HepG2 (cell line): Measurements from ENCODE around the gene SMYD1. TPM values are rescaled to one million over a fixed set of nuclear protein-coding genes. Genes with fewer than 3 reads are reported as not detected.

ENCODE experiments used
- CEBPG ChIP-seq: IDR thresholded peaks from 2 replicates; pipeline ENCODE4 v1.6.1; 2016
- GZF1 ChIP-seq: sonication (generic); formaldehyde crosslinking; IDR thresholded peaks from 2 replicates; pipeline ENCODE4 v1.5.1; 2020; ENCODE audit warnings: mild to moderate bottlenecking, missing genetic modification reagents
- JUND ChIP-seq: sonication (generic); formaldehyde crosslinking; IDR thresholded peaks from 2 replicates; pipeline ENCODE4 v1.8.0; 2022; ENCODE audit warnings: mild to moderate bottlenecking, missing genetic modification reagents
- MIER3 ChIP-seq: IDR thresholded peaks from 2 replicates; pipeline ENCODE4 v1.6.1; 2016; ENCODE audit warnings: missing compliant biosample characterization, borderline replicate concordance
- NFE2L2 ChIP-seq: fragments of 150-350 bp; IDR thresholded peaks from 2 replicates; pipeline ENCODE4 v1.6.1; 2014; ENCODE audit warnings: low read length
- NR2C2 ChIP-seq: sonication (generic); formaldehyde crosslinking; IDR thresholded peaks from 2 replicates; pipeline ENCODE4 v1.4.0; 2020; ENCODE audit warnings: missing genetic modification reagents, mild to moderate bottlenecking, moderate library complexity, borderline replicate concordance
- PITX1 ChIP-seq: sonication (generic); formaldehyde crosslinking; IDR thresholded peaks from 2 replicates; pipeline ENCODE4 v1.5.1; 2020; ENCODE audit warnings: mild to moderate bottlenecking, missing genetic modification reagents
- POLR2AphosphoS2 ChIP-seq: IDR thresholded peaks from 2 replicates; pipeline ENCODE4 v1.6.1; 2011; ENCODE audit warnings: low read depth, low read length, improper control_type of control experiment
- PTBP1 ChIP-seq: fragments of 200-400 bp; formaldehyde crosslinking; IDR thresholded peaks from 2 replicates; pipeline ENCODE4 v1.6.1; 2018; ENCODE audit warnings: low read length, low read depth; ENCODE audit not compliant: poor library complexity, severe bottlenecking
- RNF2 ChIP-seq: fragments of 450-650 bp; conservative IDR thresholded peaks from 2 replicates; pipeline ENCODE4 v1.6.1; 2016; ENCODE audit warnings: low read depth
- SMYD3 ChIP-seq: sonication (generic); formaldehyde crosslinking; IDR thresholded peaks from 2 replicates; pipeline ENCODE4 v1.8.1; 2023; ENCODE audit warnings: mild to moderate bottlenecking, missing genetic modification reagents
- SYNCRIP ChIP-seq: fragments of 200-400 bp; formaldehyde crosslinking; IDR thresholded peaks from 2 replicates; pipeline ENCODE4 v1.6.1; 2018; ENCODE audit warnings: mild to moderate bottlenecking, low read depth, low read length; ENCODE audit not compliant: insufficient read depth
- XRCC5 ChIP-seq: fragments of 200-400 bp; formaldehyde crosslinking; optimal IDR thresholded peaks from 2 replicates; pipeline ENCODE3; 2017; ENCODE audit warnings: mild to moderate bottlenecking, low read length
- ZNF121 ChIP-seq: sonication (generic); formaldehyde crosslinking; IDR thresholded peaks from 2 replicates; pipeline ENCODE4 v1.5.0; 2020; ENCODE audit warnings: mild to moderate bottlenecking, missing genetic modification reagents
- ZNF256 ChIP-seq: sonication (generic); formaldehyde crosslinking; conservative IDR thresholded peaks from 2 replicates; pipeline ENCODE4 v1.4.0; 2020; ENCODE audit warnings: missing genetic modification reagents
- ZNF292 ChIP-seq: sonication (generic); formaldehyde crosslinking; IDR thresholded peaks from 2 replicates; pipeline ENCODE4 v1.8.1; 2022; ENCODE audit warnings: mild to moderate bottlenecking, low read depth, missing genetic modification reagents, borderline replicate concordance
- ZNF382 ChIP-seq: sonication (generic); formaldehyde crosslinking; IDR thresholded peaks from 2 replicates; pipeline ENCODE4 v1.5.0; 2020; ENCODE audit warnings: missing genetic modification reagents, mild to moderate bottlenecking, borderline replicate concordance
- ZNF550 ChIP-seq: sonication (generic); formaldehyde crosslinking; IDR thresholded peaks from 2 replicates; pipeline ENCODE4 v1.4.0; 2020; ENCODE audit warnings: mild to moderate bottlenecking, missing genetic modification reagents, borderline replicate concordance
- ZNF83 ChIP-seq: sonication (generic); formaldehyde crosslinking; IDR thresholded peaks from 2 replicates; pipeline ENCODE4 v1.4.0; 2020; ENCODE audit warnings: missing genetic modification reagents, mild to moderate bottlenecking, borderline replicate concordance
- polyA plus RNA-seq, 8 experiments: library from polyadenylated mRNA; depleted of rRNA in 3 of 8; stranded (reverse) in 7 of 8; unstranded in 1 of 8; fragments of >200 nt; fragmentation: Illumina TruSeq in 4 of 8; extraction: Trizol in 4 of 8; gene quantifications; 2 replicates each; pipeline versions ENCODE4 v1.2.1 to v1.2.3, GENCODE V29; 2011 to 2016; ENCODE audit warnings: low read depth in 4 of 8, missing spikeins in 1 of 8, mixed read lengths in 1 of 8; ENCODE audit not compliant: insufficient read depth in 1 of 8
- total RNA-seq, 5 experiments: library from RNA; depleted of rRNA; stranded (reverse); fragments of >200 nt; fragmentation: Illumina TruSeq; extraction: Trizol; gene quantifications; 2 replicates each; pipeline ENCODE4 v1.2.3, GENCODE V29; 2016; ENCODE audit warnings: low read depth in 1 of 5
- TF ChIP-seq, protein P1 (sequence below): sonication (generic); formaldehyde crosslinking; IDR thresholded peaks from 2 replicates; pipeline ENCODE4 v1.4.0; 2020; ENCODE audit warnings: missing genetic modification reagents, borderline replicate concordance
- TF ChIP-seq, protein P2 (sequence below): sonication (generic); formaldehyde crosslinking; IDR thresholded peaks from 2 replicates; pipeline ENCODE4 v1.5.0; 2020; ENCODE audit warnings: missing genetic modification reagents, mild to moderate bottlenecking, borderline replicate concordance
- TF ChIP-seq, protein P3 (sequence below): IDR thresholded peaks from 2 replicates; pipeline ENCODE4 v1.6.1; 2018; ENCODE audit warnings: missing genetic modification reagents
- TF ChIP-seq, protein P4 (sequence below): IDR thresholded peaks from 2 replicates; pipeline ENCODE4 v1.6.1; 2012; ENCODE audit warnings: inconsistent platforms
- TF ChIP-seq, protein P5 (sequence below): sonication (generic); formaldehyde crosslinking; conservative IDR thresholded peaks from 2 replicates; pipeline ENCODE4 v1.4.0; 2020; ENCODE audit warnings: missing genetic modification reagents

The SMYD1 gene
- total and polyA plus RNA-seq, 2 of the 13 experiments (the other 11 are each of a cell fraction or from before 2014, with no cell fraction given), result not detected

DNA sequence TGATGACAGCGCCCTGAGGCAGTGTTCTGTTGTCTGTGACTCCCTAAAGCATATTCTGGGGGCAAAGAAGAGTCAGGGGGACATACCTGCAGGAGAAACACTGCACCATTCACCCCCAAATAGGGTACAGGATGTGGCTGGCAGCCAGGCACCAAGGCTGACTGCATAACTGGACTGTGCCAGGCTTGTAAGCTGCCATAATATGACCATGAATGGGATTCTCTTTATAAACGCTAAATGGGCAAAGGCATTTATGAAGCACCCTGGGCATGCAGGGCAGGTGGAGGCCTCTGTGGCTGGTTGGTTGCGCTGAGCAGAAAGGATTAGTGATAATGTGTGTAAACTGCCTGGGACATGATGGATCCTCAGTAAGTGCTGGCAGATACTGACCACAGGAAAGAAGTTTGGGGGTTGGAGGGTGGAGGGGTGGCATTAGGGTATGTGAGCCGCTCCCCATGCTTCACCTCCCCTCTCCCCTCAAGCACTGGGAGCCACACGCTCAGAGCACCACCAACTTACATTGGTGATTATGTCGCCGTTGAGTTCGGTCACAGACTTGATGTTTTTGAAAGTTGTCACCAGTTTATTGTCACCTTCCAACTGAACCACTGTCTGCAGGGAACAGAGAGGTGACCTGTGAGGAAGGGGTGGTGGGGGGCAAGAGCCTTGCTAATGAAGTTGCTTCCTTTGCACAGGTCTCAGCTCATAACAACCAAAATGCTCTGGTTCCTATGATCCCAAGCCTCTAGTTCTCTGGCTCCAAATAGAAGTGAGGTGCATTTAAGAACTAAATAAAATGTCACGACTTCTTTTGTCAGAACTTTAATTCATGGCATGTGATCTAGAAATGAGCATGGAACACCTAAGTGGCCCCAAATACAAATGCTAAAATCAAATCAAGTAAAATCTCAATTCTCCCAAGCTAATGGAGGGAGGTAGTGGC is 56.6 kb downstream of the SMYD1 start (continued):
- TF ChIP-seq, protein P1, sequence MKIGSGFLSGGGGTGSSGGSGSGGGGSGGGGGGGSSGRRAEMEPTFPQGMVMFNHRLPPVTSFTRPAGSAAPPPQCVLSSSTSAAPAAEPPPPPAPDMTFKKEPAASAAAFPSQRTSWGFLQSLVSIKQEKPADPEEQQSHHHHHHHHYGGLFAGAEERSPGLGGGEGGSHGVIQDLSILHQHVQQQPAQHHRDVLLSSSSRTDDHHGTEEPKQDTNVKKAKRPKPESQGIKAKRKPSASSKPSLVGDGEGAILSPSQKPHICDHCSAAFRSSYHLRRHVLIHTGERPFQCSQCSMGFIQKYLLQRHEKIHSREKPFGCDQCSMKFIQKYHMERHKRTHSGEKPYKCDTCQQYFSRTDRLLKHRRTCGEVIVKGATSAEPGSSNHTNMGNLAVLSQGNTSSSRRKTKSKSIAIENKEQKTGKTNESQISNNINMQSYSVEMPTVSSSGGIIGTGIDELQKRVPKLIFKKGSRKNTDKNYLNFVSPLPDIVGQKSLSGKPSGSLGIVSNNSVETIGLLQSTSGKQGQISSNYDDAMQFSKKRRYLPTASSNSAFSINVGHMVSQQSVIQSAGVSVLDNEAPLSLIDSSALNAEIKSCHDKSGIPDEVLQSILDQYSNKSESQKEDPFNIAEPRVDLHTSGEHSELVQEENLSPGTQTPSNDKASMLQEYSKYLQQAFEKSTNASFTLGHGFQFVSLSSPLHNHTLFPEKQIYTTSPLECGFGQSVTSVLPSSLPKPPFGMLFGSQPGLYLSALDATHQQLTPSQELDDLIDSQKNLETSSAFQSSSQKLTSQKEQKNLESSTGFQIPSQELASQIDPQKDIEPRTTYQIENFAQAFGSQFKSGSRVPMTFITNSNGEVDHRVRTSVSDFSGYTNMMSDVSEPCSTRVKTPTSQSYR (CRISPR knock-in tag), result 0 out of 2 replicates have a peak, but pooled peaks have one; percentile 27
- no peak for TF ChIP-seq NR2C2 (CRISPR knock-in tag)
- no peak for TF ChIP-seq POLR2AphosphoS2
- TF ChIP-seq JUND (CRISPR knock-in tag), result no peak
- TF ChIP-seq GZF1, result no peak
- TF ChIP-seq, protein P2, sequence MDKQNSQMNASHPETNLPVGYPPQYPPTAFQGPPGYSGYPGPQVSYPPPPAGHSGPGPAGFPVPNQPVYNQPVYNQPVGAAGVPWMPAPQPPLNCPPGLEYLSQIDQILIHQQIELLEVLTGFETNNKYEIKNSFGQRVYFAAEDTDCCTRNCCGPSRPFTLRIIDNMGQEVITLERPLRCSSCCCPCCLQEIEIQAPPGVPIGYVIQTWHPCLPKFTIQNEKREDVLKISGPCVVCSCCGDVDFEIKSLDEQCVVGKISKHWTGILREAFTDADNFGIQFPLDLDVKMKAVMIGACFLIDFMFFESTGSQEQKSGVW (CRISPR knock-in tag), result no peak
- TF ChIP-seq, protein P3, sequence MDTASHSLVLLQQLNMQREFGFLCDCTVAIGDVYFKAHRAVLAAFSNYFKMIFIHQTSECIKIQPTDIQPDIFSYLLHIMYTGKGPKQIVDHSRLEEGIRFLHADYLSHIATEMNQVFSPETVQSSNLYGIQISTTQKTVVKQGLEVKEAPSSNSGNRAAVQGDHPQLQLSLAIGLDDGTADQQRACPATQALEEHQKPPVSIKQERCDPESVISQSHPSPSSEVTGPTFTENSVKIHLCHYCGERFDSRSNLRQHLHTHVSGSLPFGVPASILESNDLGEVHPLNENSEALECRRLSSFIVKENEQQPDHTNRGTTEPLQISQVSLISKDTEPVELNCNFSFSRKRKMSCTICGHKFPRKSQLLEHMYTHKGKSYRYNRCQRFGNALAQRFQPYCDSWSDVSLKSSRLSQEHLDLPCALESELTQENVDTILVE (CRISPR knock-in tag), result no peak
- no peak for TF ChIP-seq ZNF382 (CRISPR knock-in tag)
- no peak for TF ChIP-seq SYNCRIP
- TF ChIP-seq CEBPG (CRISPR knock-in tag), result no peak
- TF ChIP-seq ZNF83 (CRISPR knock-in tag), result no peak
- TF ChIP-seq, protein P4, sequence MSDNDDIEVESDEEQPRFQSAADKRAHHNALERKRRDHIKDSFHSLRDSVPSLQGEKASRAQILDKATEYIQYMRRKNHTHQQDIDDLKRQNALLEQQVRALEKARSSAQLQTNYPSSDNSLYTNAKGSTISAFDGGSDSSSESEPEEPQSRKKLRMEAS, result no peak
- TF ChIP-seq RNF2, result no peak
- TF ChIP-seq PITX1 (CRISPR knock-in tag), result no peak
- no peak for TF ChIP-seq XRCC5
- TF ChIP-seq SMYD3 (CRISPR knock-in tag), result 0 out of 2 replicates have a peak, but pooled peaks have one; percentile 26
- no peak for TF ChIP-seq ZNF550 (CRISPR knock-in tag)
- TF ChIP-seq PTBP1, result no peak
- no peak for TF ChIP-seq ZNF292 (CRISPR knock-in tag)
- TF ChIP-seq MIER3 (CRISPR knock-in tag), result no peak
- TF ChIP-seq, protein P5, sequence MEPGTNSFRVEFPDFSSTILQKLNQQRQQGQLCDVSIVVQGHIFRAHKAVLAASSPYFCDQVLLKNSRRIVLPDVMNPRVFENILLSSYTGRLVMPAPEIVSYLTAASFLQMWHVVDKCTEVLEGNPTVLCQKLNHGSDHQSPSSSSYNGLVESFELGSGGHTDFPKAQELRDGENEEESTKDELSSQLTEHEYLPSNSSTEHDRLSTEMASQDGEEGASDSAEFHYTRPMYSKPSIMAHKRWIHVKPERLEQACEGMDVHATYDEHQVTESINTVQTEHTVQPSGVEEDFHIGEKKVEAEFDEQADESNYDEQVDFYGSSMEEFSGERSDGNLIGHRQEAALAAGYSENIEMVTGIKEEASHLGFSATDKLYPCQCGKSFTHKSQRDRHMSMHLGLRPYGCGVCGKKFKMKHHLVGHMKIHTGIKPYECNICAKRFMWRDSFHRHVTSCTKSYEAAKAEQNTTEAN (CRISPR knock-in tag), result no peak
- no peak for TF ChIP-seq ZNF121 (CRISPR knock-in tag)
- no peak for TF ChIP-seq ZNF256 (CRISPR knock-in tag)
- no peak for TF ChIP-seq NFE2L2
